ENCODE data around the gene HIPK3.

HIPK3 gene

DNA sequence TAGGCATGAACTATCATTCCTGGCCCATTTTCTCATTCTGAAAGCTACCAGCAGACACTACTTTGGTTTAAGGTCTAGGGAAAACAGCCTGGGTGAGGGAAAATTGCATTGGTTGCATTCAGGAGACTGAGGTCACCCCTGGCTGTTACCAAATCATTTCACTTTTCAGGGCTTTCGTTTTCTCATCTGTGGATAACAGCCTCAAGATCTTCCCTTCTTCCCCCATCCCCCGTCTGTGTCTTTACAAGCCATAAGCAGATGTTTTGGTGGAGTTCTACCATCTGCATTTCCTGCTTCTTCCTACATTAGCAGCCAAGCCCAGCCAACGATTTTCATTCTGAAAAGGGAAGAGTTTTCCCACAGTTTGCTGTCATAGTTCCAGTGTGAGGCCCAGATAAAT, 130.4 kb downstream of the HIPK3 start:
- Histone ChIP-seq H3K9ac (ENCODE audit: low read length) (no peak overlapping the region), H3K27me3 (replicated peaks; ENCODE audit: control insufficient read depth, insufficient read depth, low read length) (no peaks in the 10 kb centered on the region), H3K4me3 (ENCODE audit: low read length) (no peak overlapping the region), H3K4me1 (ENCODE audit: control insufficient read depth, insufficient read depth, low read length) (no peaks in the 10 kb centered on the region), H3K9me3 (ENCODE audit: control insufficient read depth, low read length) (peaks cover 5% of the 10 kb centered on the region), H3K36me3 (ENCODE audit: control insufficient read depth, insufficient read depth, low read length, severe bottlenecking) (no peaks in the 10 kb centered on the region)
- no peak for DNase-seq (ENCODE audit: low read depth)

DNA sequence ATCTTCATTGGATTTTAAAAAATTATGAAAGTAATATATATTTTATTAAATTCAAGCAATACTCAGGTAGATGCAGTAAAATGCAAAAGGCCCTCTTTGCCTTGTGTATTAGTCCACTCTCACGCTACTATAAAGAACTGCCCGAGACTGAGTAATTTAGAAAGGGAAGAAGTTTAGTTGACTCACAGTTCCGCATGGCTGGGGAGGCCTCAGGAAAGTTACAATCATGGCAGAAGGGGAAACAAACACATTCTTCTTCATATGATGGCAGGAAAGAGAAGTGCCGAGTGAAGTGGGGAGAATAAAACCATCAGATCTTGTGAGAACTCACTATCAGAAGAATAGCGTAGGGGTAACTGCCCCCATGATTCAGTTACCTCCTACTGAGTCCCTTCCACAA, 130.8 kb downstream of the HIPK3 start:
- no peak for DNase-seq (ENCODE audit: low read depth)
- no peaks in the 10 kb centered on the region for H3K4me1 ChIP-seq (ENCODE audit: control insufficient read depth, insufficient read depth, low read length)
- H3K9ac ChIP-seq (ENCODE audit: low read length): no peak overlapping the region
- H3K27me3 ChIP-seq (replicated peaks; ENCODE audit: control insufficient read depth, insufficient read depth, low read length): no peaks in the 10 kb centered on the region
- no peaks in the 10 kb centered on the region for H3K36me3 ChIP-seq (ENCODE audit: control insufficient read depth, insufficient read depth, low read length, severe bottlenecking)
- no peak overlapping the region for H3K4me3 ChIP-seq (ENCODE audit: low read length)
- peaks cover 5% of the 10 kb centered on the region for H3K9me3 ChIP-seq (ENCODE audit: control insufficient read depth, low read length)

DNA sequence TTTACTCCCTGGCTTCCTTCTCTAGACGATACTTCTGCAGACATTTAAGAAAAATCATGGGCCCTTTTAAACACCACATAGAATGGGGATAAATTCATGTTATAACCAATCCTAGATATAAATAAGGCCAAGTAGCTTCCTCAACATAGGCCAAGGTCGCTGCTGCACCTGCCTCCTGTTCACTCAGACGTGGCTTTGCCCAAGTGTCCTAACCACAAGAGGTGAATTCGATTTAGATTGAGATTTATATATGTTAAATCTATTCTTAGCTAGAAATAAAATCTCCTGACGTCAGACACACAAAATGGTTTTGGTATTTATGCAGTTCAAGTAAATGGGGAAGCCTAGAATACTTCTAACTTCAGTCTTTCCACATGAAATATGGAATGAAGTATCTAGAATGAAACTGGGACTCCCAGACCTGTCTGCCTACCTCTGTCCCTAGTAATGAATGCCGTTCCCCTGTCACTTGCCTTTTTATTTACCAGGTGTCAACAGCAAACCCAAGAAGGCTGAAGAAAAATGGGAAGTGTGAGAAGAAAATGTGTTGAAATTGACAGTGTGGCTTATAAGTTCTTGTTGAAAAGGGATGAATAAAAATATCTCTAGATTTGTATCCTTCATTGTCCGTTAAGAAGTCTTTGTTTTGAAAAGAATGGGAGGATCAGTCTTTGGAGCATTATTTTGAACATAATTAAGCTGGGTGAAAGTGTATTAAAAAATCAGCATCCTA, 131.8 kb downstream of the HIPK3 start:
- Histone ChIP-seq H3K4me1 (ENCODE audit: control insufficient read depth, insufficient read depth, low read length) (no peaks in the 10 kb centered on the region), H3K4me3 (ENCODE audit: low read length) (no peak overlapping the region), H3K9ac (ENCODE audit: low read length) (no peak overlapping the region), H3K27me3 (replicated peaks; ENCODE audit: control insufficient read depth, insufficient read depth, low read length) (no peaks in the 10 kb centered on the region), H3K36me3 (ENCODE audit: control insufficient read depth, insufficient read depth, low read length, severe bottlenecking) (no peaks in the 10 kb centered on the region), H3K9me3 (ENCODE audit: control insufficient read depth, low read length) (peaks cover 5% of the 10 kb centered on the region)
- no peak for DNase-seq (ENCODE audit: low read depth)

DNA sequence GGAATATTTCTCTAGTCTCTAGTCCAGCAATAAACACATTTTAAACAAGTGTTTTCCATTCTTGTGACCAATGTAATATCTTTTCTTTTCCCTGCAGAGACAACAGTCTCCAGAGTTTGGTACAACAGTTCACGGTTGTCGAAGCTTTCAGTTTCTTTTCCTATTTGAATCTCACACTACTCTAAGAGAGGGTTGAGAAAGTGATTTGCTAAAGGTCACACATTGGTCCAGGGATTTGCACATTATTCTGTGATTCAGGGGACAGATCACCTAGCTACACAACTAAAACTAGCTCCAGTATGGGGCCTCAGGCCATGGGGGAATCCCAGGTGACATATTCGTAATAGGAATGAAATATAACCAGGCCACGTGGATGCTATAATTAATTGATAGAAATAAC, 132.5 kb downstream of the HIPK3 start:
- DNase-seq (ENCODE audit: low read depth): no peak
- no peaks in the 10 kb centered on the region for H3K27me3 ChIP-seq (replicated peaks; ENCODE audit: control insufficient read depth, insufficient read depth, low read length)
- H3K9ac ChIP-seq (ENCODE audit: low read length): no peak overlapping the region
- H3K4me1 ChIP-seq (ENCODE audit: control insufficient read depth, insufficient read depth, low read length): no peaks in the 10 kb centered on the region
- H3K36me3 ChIP-seq (ENCODE audit: control insufficient read depth, insufficient read depth, low read length, severe bottlenecking): no peaks in the 10 kb centered on the region
- no peak overlapping the region for H3K4me3 ChIP-seq (ENCODE audit: low read length)
- H3K9me3 ChIP-seq (ENCODE audit: control insufficient read depth, low read length): peaks cover 5% of the 10 kb centered on the region

DNA sequence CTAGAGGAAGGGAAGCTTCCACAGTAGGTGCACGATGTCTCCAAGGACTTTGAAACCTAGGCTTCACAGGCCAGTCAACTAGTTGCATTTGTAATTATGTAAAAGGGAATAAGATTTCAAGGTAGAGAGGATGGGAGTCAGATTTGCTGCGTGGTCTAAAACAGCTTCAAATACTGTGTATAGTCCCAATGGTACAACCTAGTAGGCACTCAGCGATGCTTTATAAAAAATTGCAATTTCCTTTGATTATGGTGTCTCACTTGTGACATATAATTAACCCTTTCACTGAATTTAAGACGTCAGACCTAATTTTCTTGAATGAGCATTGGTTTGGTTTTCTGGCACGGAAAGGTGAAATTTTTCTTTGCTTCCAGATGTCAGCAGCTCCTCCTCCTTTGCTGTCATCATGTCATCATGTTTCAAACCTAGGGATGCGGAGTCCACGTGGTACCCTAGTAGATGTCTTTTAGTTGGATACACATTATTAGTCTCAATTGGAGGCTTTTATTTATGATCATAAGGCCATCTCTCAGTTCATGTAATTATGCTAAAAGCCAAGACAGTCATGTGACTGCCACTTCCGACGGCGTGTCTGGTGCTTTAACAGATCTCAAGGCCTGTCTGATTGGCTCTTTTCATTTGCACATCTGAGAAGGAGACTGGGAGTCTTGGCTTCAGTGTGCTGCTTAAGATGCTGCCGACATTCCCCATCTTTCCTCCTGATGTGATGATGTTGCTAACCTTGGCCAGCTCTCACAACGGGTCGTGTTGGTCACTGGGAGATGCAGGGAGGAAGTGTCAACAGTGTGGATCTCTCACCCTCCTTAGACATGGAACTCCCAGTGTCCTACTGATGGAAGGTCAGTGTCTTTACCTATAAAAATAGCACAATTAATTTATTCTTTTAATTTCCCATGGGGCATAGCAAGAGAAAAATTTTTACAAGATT, 134.0 kb downstream of the HIPK3 start:
- Histone ChIP-seq H3K9ac (ENCODE audit: low read length) (no peak overlapping the region), H3K36me3 (ENCODE audit: control insufficient read depth, insufficient read depth, low read length, severe bottlenecking) (no peaks in the 10 kb centered on the region), H3K4me1 (ENCODE audit: control insufficient read depth, insufficient read depth, low read length) (no peaks in the 10 kb centered on the region), H3K27me3 (replicated peaks; ENCODE audit: control insufficient read depth, insufficient read depth, low read length) (no peaks in the 10 kb centered on the region), H3K4me3 (ENCODE audit: low read length) (no peak overlapping the region), H3K9me3 (ENCODE audit: control insufficient read depth, low read length) (peaks cover under 1% of the 10 kb centered on the region)
- no peak for DNase-seq (ENCODE audit: low read depth)

DNA sequence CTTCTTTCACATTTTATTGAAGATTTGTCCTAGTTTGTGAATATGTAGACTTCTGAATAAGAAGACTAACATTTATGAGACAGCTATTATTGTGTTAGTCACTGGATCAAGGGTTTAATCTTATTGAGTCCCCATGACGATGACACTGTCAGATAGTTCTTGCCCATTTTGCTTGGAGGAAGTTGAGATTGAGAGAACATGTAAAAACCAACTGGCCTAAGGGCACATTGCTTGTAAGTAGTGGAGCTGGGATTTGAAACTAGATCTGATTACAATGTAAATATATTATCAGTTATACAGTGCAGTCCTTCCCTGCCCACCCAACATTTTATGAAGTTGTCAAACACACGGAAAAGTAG, 134.7 kb downstream of the HIPK3 start:
- Histone ChIP-seq H3K4me1 (ENCODE audit: control insufficient read depth, insufficient read depth, low read length) (no peaks in the 10 kb centered on the region), H3K9me3 (ENCODE audit: control insufficient read depth, low read length) (no peaks in the 10 kb centered on the region), H3K36me3 (ENCODE audit: control insufficient read depth, insufficient read depth, low read length, severe bottlenecking) (no peaks in the 10 kb centered on the region), H3K9ac (ENCODE audit: low read length) (no peak overlapping the region), H3K4me3 (ENCODE audit: low read length) (no peak overlapping the region), H3K27me3 (replicated peaks; ENCODE audit: control insufficient read depth, insufficient read depth, low read length) (no peaks in the 10 kb centered on the region)
- peak; percentile 23 for DNase-seq (ENCODE audit: low read depth)

DNA sequence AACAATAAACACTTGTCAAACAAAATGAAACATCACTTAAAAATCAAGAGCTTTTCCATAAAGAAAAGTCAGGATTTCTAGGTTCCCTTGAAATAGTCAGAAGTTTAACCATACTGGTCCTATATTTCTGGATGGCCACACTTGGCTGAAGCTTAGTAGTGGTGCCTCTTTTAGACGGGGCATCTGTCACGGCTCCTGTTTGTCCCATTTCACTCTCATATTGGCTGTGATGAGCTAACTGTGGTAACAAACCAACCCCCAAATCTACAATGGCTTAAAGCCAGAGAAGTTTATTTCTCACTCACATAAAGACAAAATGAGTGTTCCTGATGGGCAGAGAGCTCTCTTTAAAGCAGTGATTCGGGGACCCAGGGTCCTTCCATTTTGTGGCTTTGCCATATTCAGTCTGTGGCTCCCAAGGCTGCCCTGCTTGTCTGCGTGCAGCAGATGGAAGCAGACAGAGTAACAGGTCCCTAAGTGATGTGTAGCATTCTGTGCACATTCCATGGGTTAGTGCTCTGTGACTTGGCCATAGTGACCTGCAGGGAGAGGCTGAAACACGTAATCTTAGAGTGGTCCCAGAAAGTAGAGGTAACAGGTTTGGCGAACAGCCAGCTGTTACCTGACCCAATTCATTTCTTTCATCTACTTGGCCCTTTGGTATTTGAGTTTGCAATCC, 137.4 kb downstream of the HIPK3 start:
- Histone ChIP-seq H3K4me1 (ENCODE audit: control insufficient read depth, insufficient read depth, low read length) (no peaks in the 10 kb centered on the region), H3K9ac (ENCODE audit: low read length) (no peak overlapping the region)

DNA sequence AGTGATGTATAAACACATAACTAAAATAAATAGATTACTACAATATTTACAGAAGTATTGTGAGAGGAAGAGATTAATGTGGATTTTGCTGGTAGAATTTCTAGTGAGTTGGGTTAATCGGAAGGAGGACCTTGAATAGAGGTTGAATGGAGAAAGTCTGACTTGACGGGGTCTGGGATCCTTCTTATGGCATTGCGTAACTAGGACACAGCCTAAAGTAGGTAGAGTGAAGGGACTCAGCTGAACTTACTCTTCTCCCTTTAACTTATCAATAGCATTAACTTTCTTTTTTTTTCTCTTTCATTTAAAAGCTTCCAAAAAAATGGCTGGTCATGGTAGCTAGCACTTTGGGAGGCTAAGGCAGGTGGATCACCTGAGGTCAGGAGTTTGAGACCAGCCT, 139.2 kb downstream of the HIPK3 start:
- Histone ChIP-seq H3K4me1 (ENCODE audit: control insufficient read depth, insufficient read depth, low read length) (no peaks in the 10 kb centered on the region), H3K4me3 (ENCODE audit: low read length) (no peak overlapping the region), H3K36me3 (ENCODE audit: control insufficient read depth, insufficient read depth, low read length, severe bottlenecking) (no peaks in the 10 kb centered on the region), H3K9ac (ENCODE audit: low read length) (no peak overlapping the region), H3K27me3 (replicated peaks; ENCODE audit: control insufficient read depth, insufficient read depth, low read length) (no peaks in the 10 kb centered on the region), H3K9me3 (ENCODE audit: control insufficient read depth, low read length) (no peaks in the 10 kb centered on the region)
- no peak for DNase-seq (ENCODE audit: low read depth)

More for the DNA sequence above, 137.4 kb downstream of the HIPK3 start:
- no peak for DNase-seq (ENCODE audit: low read depth)
- H3K36me3 ChIP-seq (ENCODE audit: control insufficient read depth, insufficient read depth, low read length, severe bottlenecking): no peaks in the 10 kb centered on the region
- H3K9me3 ChIP-seq (ENCODE audit: control insufficient read depth, low read length): no peaks in the 10 kb centered on the region
- no peak overlapping the region for H3K4me3 ChIP-seq (ENCODE audit: low read length)
- H3K27me3 ChIP-seq (replicated peaks; ENCODE audit: control insufficient read depth, insufficient read depth, low read length): no peaks in the 10 kb centered on the region

DNA sequence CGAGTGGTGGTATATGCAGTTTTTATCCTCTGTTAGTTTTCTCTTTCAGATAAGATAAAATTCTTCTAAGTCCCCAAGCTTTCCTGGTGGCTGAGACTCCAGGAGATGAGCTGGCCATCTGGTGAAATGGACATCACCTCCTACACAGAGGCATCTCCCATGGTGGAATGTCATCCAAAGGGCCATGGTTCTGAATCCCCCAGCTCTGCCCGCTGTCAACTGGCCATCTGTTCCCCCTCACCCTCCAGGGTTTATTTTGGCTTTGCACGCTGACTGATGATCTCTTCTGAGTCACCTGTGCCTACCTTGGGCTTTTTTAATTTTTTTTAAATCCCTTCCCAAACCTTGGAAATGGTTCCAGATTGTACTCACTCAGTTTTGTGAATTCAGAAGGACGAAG, 142.2 kb downstream of the HIPK3 start:
- DNase-seq (ENCODE audit: low read depth): no peak
- H3K27me3 ChIP-seq (replicated peaks; ENCODE audit: control insufficient read depth, insufficient read depth, low read length): no peaks in the 10 kb centered on the region
- no peaks in the 10 kb centered on the region for H3K9me3 ChIP-seq (ENCODE audit: control insufficient read depth, low read length)
- H3K4me3 ChIP-seq (ENCODE audit: low read length): no peak overlapping the region
- peaks cover 8% of the 10 kb centered on the region for H3K4me1 ChIP-seq (ENCODE audit: control insufficient read depth, insufficient read depth, low read length)
- H3K9ac ChIP-seq (ENCODE audit: low read length): no peak overlapping the region
- H3K36me3 ChIP-seq (ENCODE audit: control insufficient read depth, insufficient read depth, low read length, severe bottlenecking): no peaks in the 10 kb centered on the region

DNA sequence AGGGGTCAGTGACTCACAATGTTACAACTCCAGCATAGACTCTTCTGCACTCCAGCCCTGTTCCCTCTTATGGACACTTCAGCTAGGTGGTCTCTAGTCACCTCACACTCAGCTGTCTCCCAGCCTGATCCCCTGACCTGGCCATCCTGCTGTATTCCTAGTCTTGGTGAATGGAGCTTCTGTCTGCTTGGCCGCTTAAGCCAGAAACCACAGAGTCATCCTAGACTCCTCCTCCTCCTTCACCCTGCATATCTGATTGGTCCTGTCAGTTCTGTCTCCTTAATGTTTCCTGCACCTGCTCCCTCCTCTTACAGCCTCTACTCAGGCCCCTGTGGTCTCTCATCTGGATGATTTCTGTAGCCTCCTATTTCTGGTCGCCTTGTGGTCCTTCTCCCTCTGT, 144.9 kb downstream of the HIPK3 start:
- Histone ChIP-seq H3K9me3 (ENCODE audit: control insufficient read depth, low read length) (no peaks in the 10 kb centered on the region), H3K9ac (ENCODE audit: low read length) (no peak overlapping the region), H3K4me3 (ENCODE audit: low read length) (no peak overlapping the region), H3K36me3 (ENCODE audit: control insufficient read depth, insufficient read depth, low read length, severe bottlenecking) (no peaks in the 10 kb centered on the region), H3K27me3 (replicated peaks; ENCODE audit: control insufficient read depth, insufficient read depth, low read length) (no peaks in the 10 kb centered on the region), H3K4me1 (ENCODE audit: control insufficient read depth, insufficient read depth, low read length) (peaks cover 13% of the 10 kb centered on the region)
- DNase-seq (ENCODE audit: low read depth): no peak

DNA sequence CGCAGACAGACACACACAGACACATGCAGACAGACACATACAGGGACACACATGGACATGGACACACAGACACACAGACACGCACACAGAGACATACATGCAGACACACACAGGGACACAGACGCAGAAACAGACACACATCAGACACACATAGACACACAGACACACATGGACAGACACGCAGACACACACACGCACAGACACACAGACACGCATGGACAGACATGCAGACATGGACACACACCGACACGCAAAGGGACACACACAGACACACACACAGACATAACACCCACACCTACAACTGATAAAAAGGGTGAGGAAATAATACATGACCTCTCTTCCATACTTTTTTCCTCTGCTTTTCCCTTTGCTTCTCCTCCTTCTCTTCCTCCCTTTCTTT, 146.2 kb downstream of the HIPK3 start:
- Histone ChIP-seq H3K4me3 (ENCODE audit: low read length) (peak overlapping the region; percentile 70), H3K9me3 (ENCODE audit: control insufficient read depth, low read length) (no peaks in the 10 kb centered on the region), H3K9ac (ENCODE audit: low read length) (peak overlapping the region; percentile 62), H3K27me3 (replicated peaks; ENCODE audit: control insufficient read depth, insufficient read depth, low read length) (no peaks in the 10 kb centered on the region), H3K36me3 (ENCODE audit: control insufficient read depth, insufficient read depth, low read length, severe bottlenecking) (no peaks in the 10 kb centered on the region), H3K4me1 (ENCODE audit: control insufficient read depth, insufficient read depth, low read length) (peaks cover 13% of the 10 kb centered on the region)
- DNase-seq (ENCODE audit: low read depth): no peak

All from adipocyte (in vitro differentiated cells).